NCI-H187 (cell line): ENCODE measurements around the gene DCLRE1B.

ENCODE experiments used
- DNase-seq, 2 experiments: peaks; one replicate each; lab custom pipeline; 2025; lab: John Stamatoyannopoulos, UW

Gene DCLRE1B

GRCh38 chr1:113928187-113928930, 23.2 kb downstream of the DCLRE1B start:
- DNase-seq = no peak

DNA sequence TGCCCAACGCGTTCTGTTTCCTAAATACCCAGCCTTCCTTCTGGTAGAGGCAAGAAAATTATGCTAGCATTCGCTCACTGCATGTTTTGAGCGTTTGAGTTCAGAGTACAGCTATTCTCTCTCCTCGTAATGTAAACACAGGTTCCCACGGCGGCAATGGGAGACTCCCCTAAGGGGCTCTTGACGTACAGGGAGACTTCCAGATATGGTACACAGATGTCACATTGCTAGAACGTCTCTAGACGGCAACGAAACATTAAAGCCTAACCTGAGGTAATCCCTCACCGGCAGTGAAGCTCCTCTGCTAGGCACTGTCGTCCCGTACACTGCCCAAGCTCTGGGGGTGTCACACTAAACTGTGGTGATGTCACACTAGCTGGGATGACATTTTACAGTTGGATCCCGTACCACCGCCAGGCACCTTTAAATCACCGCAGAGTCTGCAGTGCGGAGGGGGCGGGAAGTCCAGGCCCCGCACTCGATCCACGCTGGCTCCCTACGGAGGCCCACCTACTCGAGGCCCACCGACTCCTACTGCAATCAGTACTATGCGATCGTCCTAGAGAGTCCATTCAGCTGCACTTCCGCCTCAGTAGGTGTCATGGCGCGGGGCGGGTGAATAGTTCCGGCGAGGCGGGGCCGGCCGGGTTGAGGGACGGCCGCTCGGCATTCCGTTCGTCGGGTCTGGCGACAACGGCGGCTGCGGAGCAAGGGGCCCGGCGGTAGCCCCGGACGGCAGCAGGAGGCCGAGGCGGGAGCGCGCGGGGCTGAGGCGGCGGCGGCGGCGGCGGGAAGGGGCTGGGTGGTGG, 24.0 kb downstream of the DCLRE1B start, which contains the start of gene HIPK1:
HIPK1 (plus strand) TSS at position 384 of the 809 bp plus-strand sequence.
- peak; percentile 93 to 96 for DNase-seq

DNA sequence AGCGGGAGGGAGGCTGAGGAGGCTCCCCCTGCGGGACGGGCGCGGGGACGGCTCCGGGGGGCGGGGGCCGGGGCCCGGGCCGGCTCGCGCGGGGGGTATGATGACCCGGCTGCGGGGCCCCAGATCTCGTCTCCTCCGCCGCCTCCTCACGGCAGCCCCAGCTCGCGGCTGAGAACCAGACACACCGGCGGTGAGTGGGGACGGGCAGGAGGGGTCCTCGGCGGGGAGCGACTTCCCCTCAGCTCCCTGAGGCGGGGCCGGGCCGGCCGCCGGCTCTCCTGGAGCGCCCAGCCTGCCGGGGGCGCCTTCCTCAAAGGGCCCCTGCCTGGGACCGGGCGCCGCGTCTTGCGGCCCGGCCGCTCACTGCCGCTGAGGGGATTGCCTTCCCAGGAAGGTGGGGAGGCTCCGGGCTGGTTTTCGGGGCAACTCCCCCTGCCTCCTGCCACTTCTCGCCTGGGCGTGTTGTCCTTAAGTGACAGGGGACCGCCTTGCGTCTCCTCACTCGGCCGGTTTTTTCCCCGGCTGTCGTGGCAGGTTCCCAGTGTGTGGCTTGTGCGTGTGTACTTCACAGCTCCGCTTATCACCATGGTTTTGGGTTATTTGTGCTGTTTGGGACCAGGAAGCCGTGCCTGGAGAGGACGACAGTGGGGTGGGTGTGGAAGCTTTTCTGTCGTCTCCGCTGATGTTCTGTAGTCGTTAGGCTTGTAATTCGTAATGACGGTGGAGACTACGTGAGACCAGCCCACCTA, 24.8 kb downstream of the DCLRE1B start:
- DNase-seq = peak in 1 of 2 experiments; percentile 40

DNA sequence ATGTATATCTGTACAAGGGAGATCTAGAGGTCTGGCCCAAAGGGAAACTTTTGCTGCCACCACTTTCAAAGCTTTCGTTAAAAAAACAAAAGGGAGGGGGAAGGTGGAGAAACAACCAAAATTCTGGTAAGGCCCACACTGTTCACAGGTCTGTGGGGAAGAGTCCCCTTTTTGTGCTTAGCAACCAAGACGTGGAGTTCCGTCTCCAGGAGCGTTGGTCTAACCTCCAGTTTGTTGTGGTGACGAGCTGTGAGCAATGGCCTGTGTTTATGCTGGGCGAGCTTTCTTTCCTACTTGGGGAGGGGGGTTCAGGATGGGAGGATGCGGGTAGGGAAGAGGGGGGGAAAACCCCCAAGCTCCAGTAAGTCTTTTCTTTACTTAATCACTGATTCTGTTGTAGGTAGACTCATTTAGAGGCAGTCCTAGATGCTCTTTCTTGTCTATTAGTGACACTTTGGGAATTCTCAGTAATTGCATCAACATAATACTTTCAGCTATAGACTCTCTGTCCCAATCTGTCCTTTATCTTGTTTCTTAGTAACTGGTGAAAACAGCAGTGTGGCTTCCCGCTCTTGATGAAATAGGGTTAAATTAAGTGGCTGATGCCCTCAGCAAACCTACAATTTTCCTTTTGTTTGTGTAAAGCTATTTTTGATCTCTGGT, 25.5 kb downstream of the DCLRE1B start:
- DNase-seq = no peak

- no peak for DNase-seq
Observed at GRCh38 chr1:113931451-113931851, 26.3 kb downstream of the DCLRE1B start.

- DNase-seq = no peak
Observed at GRCh38 chr1:113934006-113934405, 28.9 kb downstream of the DCLRE1B start.

GRCh38 chr1:113934511-113935055, 29.5 kb downstream of the DCLRE1B start:
- no peak for DNase-seq

GRCh38 chr1:113935176-113935575, 30.1 kb downstream of the DCLRE1B start:
- no peak for DNase-seq

DNA sequence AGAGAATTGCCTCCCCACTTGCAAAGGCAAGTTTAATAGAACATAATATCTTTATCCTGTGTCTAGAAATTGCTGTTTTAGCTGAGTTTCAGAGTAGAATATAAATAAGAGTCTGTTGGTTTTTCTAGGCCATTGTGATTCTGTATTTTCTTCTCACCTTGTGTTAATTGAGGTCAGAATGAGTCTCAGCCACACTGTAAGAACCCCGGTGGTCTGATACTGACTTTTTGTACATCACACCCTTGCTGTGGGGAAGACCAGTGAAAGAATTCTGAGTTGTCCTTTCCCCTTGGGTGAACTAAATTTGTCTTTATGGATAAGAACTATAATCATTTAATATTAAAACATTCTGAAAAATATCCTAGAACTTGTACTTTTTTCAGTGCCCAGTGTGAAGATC, 30.8 kb downstream of the DCLRE1B start:
- DNase-seq = no peak

DNA sequence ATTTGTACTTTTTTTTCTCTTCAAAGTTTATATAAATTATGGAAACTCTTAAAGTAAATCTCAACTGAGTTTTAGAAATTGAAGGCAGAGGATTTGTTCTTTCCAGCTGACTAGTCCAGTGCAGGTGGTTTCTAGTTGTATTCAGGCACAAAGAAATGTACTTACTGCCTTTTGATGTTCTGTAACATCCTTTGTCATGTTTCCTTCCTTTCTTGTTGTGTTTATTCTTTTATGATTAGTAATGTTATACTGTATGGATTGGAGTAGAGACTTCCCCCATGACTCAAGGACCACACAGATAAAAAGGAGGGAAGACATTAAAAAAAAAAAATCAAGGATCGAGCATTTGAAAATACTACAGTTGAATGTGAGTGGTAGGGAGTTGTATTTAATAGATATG, 32.0 kb downstream of the DCLRE1B start:
- DNase-seq = no peak

GRCh38 chr1:113938192-113938591, 33.1 kb downstream of the DCLRE1B start:
- DNase-seq = no peak

DNA sequence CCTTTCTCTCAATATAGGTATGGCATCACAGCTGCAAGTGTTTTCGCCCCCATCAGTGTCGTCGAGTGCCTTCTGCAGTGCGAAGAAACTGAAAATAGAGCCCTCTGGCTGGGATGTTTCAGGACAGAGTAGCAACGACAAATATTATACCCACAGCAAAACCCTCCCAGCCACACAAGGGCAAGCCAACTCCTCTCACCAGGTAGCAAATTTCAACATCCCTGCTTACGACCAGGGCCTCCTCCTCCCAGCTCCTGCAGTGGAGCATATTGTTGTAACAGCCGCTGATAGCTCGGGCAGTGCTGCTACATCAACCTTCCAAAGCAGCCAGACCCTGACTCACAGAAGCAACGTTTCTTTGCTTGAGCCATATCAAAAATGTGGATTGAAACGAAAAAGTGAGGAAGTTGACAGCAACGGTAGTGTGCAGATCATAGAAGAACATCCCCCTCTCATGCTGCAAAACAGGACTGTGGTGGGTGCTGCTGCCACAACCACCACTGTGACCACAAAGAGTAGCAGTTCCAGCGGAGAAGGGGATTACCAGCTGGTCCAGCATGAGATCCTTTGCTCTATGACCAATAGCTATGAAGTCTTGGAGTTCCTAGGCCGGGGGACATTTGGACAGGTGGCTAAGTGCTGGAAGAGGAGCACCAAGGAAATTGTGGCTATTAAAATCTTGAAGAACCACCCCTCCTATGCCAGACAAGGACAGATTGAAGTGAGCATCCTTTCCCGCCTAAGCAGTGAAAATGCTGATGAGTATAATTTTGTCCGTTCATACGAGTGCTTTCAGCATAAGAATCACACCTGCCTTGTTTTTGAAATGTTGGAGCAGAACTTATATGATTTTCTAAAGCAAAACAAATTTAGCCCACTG, 35.5 kb downstream of the DCLRE1B start:
- DNase-seq = no peak

DNA sequence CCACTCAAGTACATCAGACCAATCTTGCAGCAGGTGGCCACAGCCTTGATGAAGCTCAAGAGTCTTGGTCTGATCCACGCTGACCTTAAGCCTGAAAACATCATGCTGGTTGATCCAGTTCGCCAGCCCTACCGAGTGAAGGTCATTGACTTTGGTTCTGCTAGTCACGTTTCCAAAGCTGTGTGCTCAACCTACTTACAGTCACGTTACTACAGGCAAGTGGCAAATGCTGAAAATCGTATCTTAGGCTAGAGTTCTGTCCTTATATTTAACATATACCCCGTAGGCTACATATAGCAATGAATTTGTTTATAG, 36.1 kb downstream of the DCLRE1B start:
- DNase-seq = no peak

DNA sequence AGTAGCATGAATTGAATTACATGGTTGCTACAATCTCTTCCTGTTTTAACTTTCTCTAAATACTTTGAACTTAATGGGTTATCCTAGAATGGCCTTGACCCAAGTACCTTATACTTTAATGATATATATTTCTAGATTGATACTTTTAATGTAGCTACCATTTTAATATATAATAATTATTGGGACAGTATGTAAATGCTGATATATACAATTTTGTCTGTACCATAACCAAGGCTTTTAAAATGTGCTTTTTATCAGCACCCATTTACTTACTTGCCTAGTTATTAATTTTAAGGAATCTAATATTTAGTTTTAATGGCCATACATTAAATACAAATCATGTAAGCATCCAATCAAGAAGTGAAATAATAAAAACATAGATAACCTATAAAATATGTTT, 37.4 kb downstream of the DCLRE1B start:
- DNase-seq = no peak

DNA sequence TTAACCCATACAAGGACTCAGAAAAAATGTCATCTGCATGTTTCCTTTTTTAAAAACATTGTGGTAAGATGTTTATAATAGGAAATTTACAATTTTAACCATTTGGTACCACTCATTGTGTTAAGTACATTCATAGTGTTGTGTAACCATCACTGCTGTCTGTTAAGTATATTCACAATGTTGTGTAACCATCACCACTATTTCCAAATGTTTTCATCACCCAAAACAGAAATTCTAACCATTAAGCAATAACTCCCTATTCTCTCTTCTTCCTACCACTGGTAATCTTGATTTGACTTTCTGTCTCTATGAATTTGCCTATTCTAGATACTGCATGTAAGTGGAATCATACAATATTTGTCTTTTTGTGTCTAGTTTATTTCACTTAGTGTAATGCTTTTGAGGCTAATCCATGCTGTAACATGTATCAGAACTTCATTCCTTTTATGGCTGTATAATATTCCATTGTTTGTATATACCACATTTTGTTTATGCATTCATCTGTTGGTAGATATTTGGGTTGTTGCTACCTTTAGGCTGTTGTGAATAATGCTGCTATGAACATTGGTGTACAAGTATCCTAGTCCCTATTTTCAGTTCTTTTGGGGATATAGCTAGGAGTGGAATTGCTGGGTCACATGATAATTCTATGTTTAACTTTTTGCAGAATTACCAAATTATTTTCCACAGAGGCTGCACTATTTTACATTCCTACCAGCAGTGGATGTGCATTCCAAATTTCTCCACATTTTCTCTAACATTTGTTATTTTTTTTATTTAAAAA, 38.1 kb downstream of the DCLRE1B start:
- DNase-seq = no peak

DNA sequence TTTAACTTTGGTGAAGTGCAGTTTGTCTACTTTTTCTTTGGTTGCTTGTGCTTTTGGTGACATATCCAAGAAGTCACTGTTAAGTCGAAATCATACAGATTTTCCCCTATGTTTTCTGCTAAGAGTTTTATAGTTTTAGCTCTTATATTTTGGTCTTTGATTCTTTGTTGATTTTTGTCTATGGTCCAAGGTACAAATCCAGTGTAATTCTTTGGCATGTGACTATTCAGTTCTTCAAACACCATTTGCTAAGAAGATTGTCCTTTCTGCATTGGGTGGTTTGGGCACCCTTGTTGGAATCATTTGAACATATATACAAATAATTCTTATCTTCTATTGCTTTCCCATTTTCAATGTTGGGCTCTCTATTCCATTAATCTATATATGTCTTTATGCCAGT, 40.2 kb downstream of the DCLRE1B start:
- DNase-seq = no peak

DNA sequence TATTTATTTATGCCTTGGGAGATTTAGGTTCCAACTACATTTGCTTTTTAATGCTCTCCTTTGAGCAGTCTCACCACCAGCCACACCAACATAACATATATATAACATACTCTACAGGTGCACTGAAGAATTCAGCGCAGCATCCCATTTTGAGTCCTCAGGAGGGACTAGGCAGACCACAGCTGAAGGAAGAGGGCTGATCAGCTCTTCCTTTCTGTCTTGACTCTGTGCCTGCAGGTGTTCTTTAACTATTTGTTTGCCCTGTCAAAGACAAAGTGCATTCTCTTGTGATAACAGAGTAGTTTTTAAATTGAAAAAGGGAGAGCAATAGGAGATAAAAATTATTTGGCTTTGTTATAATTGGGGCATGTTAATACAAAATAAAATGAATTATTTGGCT, 41.0 kb downstream of the DCLRE1B start:
- DNase-seq = no peak

DNA sequence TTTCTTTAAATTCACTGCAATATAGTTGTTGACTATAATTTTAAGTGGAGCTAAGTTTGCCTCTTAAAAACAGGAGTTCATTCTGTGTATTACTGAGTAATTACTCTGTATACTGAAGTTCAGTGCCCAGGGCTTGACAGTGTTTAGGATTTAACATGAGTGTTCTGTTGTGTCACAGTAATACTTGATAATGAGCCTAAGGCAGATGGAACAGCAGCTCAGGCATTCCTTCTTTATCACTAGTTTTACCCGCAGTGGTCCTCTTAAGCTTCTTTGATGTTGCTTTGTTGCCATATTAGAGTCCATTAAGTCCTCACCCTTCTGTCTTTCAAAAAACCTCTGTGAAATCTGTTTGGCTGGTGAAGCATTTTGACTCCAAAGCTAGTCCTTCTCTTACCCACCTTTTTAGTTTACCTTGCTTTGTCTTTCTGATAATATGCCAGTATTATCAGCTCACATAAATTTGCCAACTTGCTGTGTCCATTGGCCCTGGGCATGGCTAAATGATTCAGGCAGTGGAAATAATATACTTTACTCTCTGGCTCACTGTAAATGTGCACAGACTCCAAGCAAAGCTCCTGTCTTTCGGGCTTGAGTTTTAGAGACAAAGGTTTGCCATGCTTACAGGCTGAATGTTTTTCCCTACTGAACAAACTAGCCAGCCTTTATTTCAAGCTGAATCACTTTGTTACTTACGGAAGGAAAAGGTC, 41.7 kb downstream of the DCLRE1B start:
- no peak for DNase-seq

DNA sequence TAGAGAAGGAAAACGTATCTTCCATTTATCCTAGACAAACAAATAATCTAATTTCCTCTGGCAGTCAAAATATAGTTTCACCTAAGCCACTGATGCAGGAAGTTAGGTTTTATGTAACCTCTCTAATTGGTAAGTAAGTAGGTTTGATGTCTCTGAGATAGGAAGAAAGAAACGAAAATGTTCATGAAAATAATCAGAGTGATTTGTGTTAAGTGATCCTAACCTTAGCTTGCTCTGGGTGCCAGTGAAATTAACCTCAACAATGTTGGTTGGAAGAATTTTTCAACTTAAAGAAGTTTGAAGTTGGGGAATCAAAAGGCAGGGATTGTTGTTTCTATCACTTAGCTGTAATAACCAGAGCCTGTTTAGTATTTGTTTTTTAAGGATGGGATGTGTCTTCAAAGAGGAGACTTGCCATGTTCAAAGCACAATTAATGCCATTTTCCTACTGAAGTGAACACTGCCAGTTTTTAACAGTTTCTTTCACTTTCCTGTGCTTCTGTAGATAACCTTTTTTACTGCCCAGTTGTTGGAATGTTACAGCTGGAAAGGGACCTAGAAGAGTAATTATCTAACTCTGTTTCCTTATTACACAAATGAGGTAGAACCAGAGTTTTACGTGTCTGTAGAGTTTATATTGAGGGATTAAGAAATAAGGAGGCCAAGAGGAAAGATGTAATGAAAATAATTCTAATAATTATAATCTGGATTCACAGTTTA, 42.4 kb downstream of the DCLRE1B start:
- no peak for DNase-seq
